ENCODE data around the gene SPATA25.

DNA sequence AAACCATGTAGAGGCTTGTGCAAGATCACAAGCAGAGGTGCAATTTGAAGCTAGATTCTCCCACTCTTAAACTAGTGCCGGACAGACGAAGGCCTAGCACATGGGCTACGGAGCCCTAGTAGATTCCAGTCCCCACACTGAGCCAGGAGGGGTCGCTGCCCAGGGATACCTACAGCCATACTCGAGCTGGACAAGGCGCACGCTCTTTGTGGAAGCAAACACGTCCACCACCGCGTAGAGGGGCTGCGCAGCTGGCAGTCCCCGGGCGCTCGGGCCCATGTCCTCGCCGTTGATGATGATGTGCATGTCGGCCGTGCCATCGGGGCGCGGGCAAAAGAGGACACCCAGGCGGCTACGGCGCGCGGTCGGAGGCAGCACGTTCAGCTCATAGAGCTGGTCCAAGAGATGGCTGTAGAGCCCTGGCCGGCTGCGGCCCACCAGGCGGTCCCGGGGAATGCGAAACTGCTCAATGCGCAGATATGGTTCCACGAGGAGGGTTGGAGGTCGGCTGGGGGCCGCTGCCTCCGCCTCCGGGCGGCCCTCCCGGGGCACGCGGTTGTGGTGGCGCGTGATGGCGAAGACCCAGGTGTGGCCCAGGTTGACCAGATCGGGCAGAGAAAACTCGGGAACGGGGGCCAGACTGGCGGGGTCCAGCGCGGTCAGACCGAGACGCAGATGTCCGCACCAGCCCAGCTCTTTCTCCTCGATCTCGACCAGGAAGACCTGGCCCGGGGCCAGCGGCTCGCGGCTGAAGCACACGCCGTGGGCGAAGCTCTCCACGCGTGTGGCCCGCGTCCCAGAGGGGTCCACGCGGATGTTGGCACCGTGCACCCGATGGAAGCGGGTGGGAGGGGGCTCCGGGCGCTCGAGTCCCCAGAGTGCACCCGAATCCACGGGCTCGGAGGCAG lies 2.9 kb upstream of the SPATA25 start:
- TF ChIP-seq, protein P1, sequence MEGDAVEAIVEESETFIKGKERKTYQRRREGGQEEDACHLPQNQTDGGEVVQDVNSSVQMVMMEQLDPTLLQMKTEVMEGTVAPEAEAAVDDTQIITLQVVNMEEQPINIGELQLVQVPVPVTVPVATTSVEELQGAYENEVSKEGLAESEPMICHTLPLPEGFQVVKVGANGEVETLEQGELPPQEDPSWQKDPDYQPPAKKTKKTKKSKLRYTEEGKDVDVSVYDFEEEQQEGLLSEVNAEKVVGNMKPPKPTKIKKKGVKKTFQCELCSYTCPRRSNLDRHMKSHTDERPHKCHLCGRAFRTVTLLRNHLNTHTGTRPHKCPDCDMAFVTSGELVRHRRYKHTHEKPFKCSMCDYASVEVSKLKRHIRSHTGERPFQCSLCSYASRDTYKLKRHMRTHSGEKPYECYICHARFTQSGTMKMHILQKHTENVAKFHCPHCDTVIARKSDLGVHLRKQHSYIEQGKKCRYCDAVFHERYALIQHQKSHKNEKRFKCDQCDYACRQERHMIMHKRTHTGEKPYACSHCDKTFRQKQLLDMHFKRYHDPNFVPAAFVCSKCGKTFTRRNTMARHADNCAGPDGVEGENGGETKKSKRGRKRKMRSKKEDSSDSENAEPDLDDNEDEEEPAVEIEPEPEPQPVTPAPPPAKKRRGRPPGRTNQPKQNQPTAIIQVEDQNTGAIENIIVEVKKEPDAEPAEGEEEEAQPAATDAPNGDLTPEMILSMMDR (optimal IDR thresholded peaks at IDR 0.05 in 1 of 3, IDR thresholded peaks at IDR 0.05 in 1 of 3, conservative IDR thresholded peaks at IDR 0.05 in 1 of 3; ENCODE audit: extremely low read depth in 1 of 3, insufficient read depth in 2 of 3, low read length in 3 of 3), result peak; percentile 37 to 70 (median 57)
- TF ChIP-seq EZH2 (IDR thresholded peaks at IDR 0.05; ENCODE audit: low read length), result no peak
